MM.1S (cell line): Measurements from ENCODE around the gene SRPK2.
A peak's percentile ranks its signal among the peaks of the same experiment; 100 is the strongest.

Experiments
- DNase-seq: peaks from one replicate; pipeline ENCODE4 v3.0.0-alpha.2; 2015
- H2AFZ ChIP-seq: fragments of 300-600 bp; sonication (generic); 2 replicates; pipeline ENCODE4 v1.6.0; 2016; ENCODE audit warnings: antibody characterized with exemption, low read length
- H3F3A ChIP-seq: fragments of 300-600 bp; sonication (generic); 2 replicates; pipeline ENCODE4 v1.6.1; 2016; ENCODE audit warnings: mild to moderate bottlenecking, antibody characterized with exemption, low read length, moderate library complexity, mixed read lengths; ENCODE audit not compliant: insufficient read depth
- H3K27ac ChIP-seq: fragments of 300-600 bp; sonication (generic); 2 replicates; pipeline ENCODE4 v1.5.1; 2016; ENCODE audit warnings: mild to moderate bottlenecking, low read length
- H3K27me3 ChIP-seq: fragments of 300-600 bp; sonication (generic); replicated peaks from 2 replicates; pipeline ENCODE4 v1.6.0; 2016; ENCODE audit warnings: low read length; ENCODE audit not compliant: insufficient read depth
- H3K36me3 ChIP-seq: fragments of 300-600 bp; sonication (generic); replicated peaks from 2 replicates; pipeline ENCODE4 v1.6.1; 2016; ENCODE audit warnings: mild to moderate bottlenecking, low read length, mixed read lengths; ENCODE audit not compliant: insufficient read depth
- H3K4me1 ChIP-seq: fragments of 300-600 bp; sonication (generic); 2 replicates; pipeline ENCODE4 v1.6.1; 2016; ENCODE audit warnings: low read length, mixed read lengths
- H3K4me2 ChIP-seq: fragments of 300-600 bp; sonication (generic); 2 replicates; pipeline ENCODE4 v1.6.0; 2016; ENCODE audit warnings: low read depth, low read length
- H3K4me3 ChIP-seq: fragments of 300-600 bp; sonication (generic); 2 replicates; pipeline ENCODE4 v1.5.1; 2016; ENCODE audit warnings: low read length, mixed read lengths
- H3K79me2 ChIP-seq: fragments of 300-600 bp; sonication (generic); 2 replicates; pipeline ENCODE4 v1.6.1; 2016; ENCODE audit warnings: mixed run types, low read length, mixed read lengths
- H3K9ac ChIP-seq: fragments of 300-600 bp; sonication (generic); 2 replicates; pipeline ENCODE4 v1.6.1; 2016; ENCODE audit warnings: low read length, mixed read lengths
- H3K9me2 ChIP-seq: fragments of 300-600 bp; sonication (generic); replicated peaks from 2 replicates; pipeline ENCODE4 v1.6.1; 2016; ENCODE audit warnings: mild to moderate bottlenecking, low read length, mixed read lengths; ENCODE audit not compliant: insufficient read depth
- H3K9me3 ChIP-seq: fragments of 300-600 bp; sonication (generic); replicated peaks from 2 replicates; pipeline ENCODE4 v1.6.1; 2016; ENCODE audit warnings: mild to moderate bottlenecking, low read length, mixed read lengths; ENCODE audit not compliant: insufficient read depth
- H4K20me1 ChIP-seq: fragments of 300-600 bp; sonication (generic); 2 replicates; pipeline ENCODE4 v1.6.1; 2016; ENCODE audit warnings: mild to moderate bottlenecking, low read length, moderate library complexity, mixed read lengths; ENCODE audit not compliant: insufficient read depth
- CTCF ChIP-seq: fragments of 300-600 bp; sonication (generic); IDR thresholded peaks from 2 replicates; pipeline ENCODE4 v1.5.1; 2016; ENCODE audit warnings: antibody characterized with exemption, low read length, mixed read lengths
- EZH2 ChIP-seq: fragments of 300-600 bp; sonication (generic); optimal IDR thresholded peaks from 2 replicates; pipeline ENCODE3; 2017; ENCODE audit warnings: low read depth, mild to moderate bottlenecking, antibody characterized with exemption, low read length, mixed read lengths
- EZH2phosphoT487 ChIP-seq: fragments of 300-600 bp; sonication (generic); IDR thresholded peaks from 2 replicates; pipeline ENCODE4 v1.6.1; 2018; ENCODE audit warnings: antibody characterized with exemption, low read length

The SRPK2 gene

GRCh38 chr7:105131033-105131656 is 257.6 kb downstream of the SRPK2 start:
- Histone ChIP-seq H3K27ac (peak overlapping the region; percentile 61; the same call in 1 of the 2 replicates), H3K9ac (no peak overlapping the region), H3K4me1 (peaks cover 67% of the 10 kb centered on the region), H3K4me3 (no peak overlapping the region), H2AFZ (no peak overlapping the region), H3F3A (peaks cover 37% of the 10 kb centered on the region), H3K79me2 (peaks cover 69% of the 10 kb centered on the region), H3K9me3 (no peaks in the 10 kb centered on the region), H3K9me2 (no peaks in the 10 kb centered on the region), H3K4me2 (0 out of 2 replicates have a peak overlapping the region, but pooled peaks have one; percentile 5), H3K36me3 (no peaks in the 10 kb centered on the region), H4K20me1 (no peaks in the 10 kb centered on the region), H3K27me3 (no peaks in the 10 kb centered on the region)
- DNase-seq, result peak; percentile 42
- TF ChIP-seq CTCF, result no peak

DNA sequence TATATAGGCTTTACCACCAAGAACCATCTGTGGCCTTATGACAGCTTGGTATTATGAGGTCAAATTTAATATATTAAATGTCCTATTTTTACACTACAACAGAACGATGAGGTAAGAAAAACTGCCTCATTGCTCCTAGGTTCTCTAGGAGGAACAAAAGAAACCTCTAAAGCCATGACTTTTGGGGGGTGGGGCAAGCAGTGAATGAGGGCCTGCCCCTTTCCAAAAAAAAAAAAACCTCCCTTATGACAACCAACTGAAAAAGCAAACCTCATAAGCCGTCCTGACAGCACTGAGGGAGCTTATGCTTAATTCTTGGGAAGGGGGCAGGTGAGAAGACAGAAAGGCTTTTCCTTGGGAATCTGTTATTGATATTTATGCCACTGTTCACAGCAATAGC is 258.1 kb downstream of the SRPK2 start:
- H3K9me2 ChIP-seq, result no peaks in the 10 kb centered on the region

GRCh38 chr7:105130048-105130447 is 258.7 kb downstream of the SRPK2 start:
- peak overlapping the region; percentile 61; the same call in 1 of the 2 replicates for H3K27ac ChIP-seq
- H3K9ac ChIP-seq, result no peak overlapping the region
- peaks cover 71% of the 10 kb centered on the region for H3K4me1 ChIP-seq
- H3F3A ChIP-seq, result peaks cover 37% of the 10 kb centered on the region
- H3K79me2 ChIP-seq, result peaks cover 72% of the 10 kb centered on the region
- DNase-seq, result peak; percentile 34
- H3K9me3 ChIP-seq, result no peaks in the 10 kb centered on the region
- TF ChIP-seq EZH2phosphoT487, result no peak
- no peak for TF ChIP-seq EZH2
- TF ChIP-seq CTCF, result no peak
- H2AFZ ChIP-seq, result no peak overlapping the region
- no peaks in the 10 kb centered on the region for H4K20me1 ChIP-seq
- H3K9me2 ChIP-seq, result no peaks in the 10 kb centered on the region
- no peaks in the 10 kb centered on the region for H3K27me3 ChIP-seq
- peak overlapping the region; percentile 5; the same call in 1 of the 2 replicates for H3K4me2 ChIP-seq
- H3K36me3 ChIP-seq, result peaks cover 2% of the 10 kb centered on the region; the same call in 1 of the 2 replicates
- H3K4me3 ChIP-seq, result no peak overlapping the region

More for the DNA sequence above, 258.1 kb downstream of the SRPK2 start:
- H2AFZ ChIP-seq, result no peak overlapping the region
- no peak overlapping the region for H3K9ac ChIP-seq
- peaks cover 72% of the 10 kb centered on the region for H3K79me2 ChIP-seq
- peaks cover 37% of the 10 kb centered on the region for H3F3A ChIP-seq
- TF ChIP-seq CTCF, result no peak
- no peak for TF ChIP-seq EZH2
- no peak for TF ChIP-seq EZH2phosphoT487
- peaks cover 73% of the 10 kb centered on the region for H3K4me1 ChIP-seq
- H4K20me1 ChIP-seq, result no peaks in the 10 kb centered on the region
- no peak overlapping the region for H3K4me3 ChIP-seq
- H3K27ac ChIP-seq, result peak overlapping the region; percentile 61; the same call in 1 of the 2 replicates
- peak; percentile 39 for DNase-seq
- H3K27me3 ChIP-seq, result no peaks in the 10 kb centered on the region
- no peaks in the 10 kb centered on the region for H3K9me3 ChIP-seq
- peak overlapping the region; percentile 5; the same call in 1 of the 2 replicates for H3K4me2 ChIP-seq
- H3K36me3 ChIP-seq, result no peaks in the 10 kb centered on the region; the same call in 1 of the 2 replicates
